ENCODE measurements around the gene SV2C. TPM values are rescaled to one million over a fixed set of nuclear protein-coding genes. Genes with fewer than 3 reads are reported as not detected.

SV2C gene
- total RNA-seq, 1 donor from 2014 or later: 0.33 TPM

- H3K36me3 Mint-ChIP-seq (ENCODE audit: low read depth): no peaks in the 10 kb centered on the region
- no peak overlapping the region for H3K27ac Mint-ChIP-seq (ENCODE audit: unreplicated experiment)
- H3K9me3 Mint-ChIP-seq: no peaks in the 10 kb centered on the region
Measured at GRCh38 chr5:76391014-76391413, 307.8 kb downstream of the SV2C start.

GRCh38 chr5:76393035-76393680 is 310.0 kb downstream of the SV2C start:
- no peaks in the 10 kb centered on the region for H3K36me3 Mint-ChIP-seq (ENCODE audit: low read depth)
- H3K4me3 Mint-ChIP-seq: no peak overlapping the region
- H3K9me3 Mint-ChIP-seq: no peaks in the 10 kb centered on the region
- peaks cover 30% of the 10 kb centered on the region for H3K4me1 Mint-ChIP-seq
- DNase-seq (ENCODE audit: low read depth, low spot score): no peak
- no peak for TF ChIP-seq CTCF (conservative IDR thresholded peaks at IDR 0.05)
- H3K27ac Mint-ChIP-seq (ENCODE audit: unreplicated experiment): no peak overlapping the region
- no peaks in the 10 kb centered on the region for H3K27me3 Mint-ChIP-seq (ENCODE audit: low read depth)

More at GRCh38 chr5:76391014-76391413, 307.8 kb downstream of the SV2C start:
- TF ChIP-seq CTCF (conservative IDR thresholded peaks at IDR 0.05): no peak
- H3K4me1 Mint-ChIP-seq: peaks cover 30% of the 10 kb centered on the region
- H3K4me3 Mint-ChIP-seq: no peak overlapping the region
- no peak for DNase-seq (ENCODE audit: low read depth, low spot score)
- H3K27me3 Mint-ChIP-seq (ENCODE audit: low read depth): no peaks in the 10 kb centered on the region

GRCh38 chr5:76397200-76397599 is 314.0 kb downstream of the SV2C start:
- no peak for DNase-seq (ENCODE audit: low read depth, low spot score)
- H3K27me3 Mint-ChIP-seq (ENCODE audit: low read depth): peaks cover 12% of the 10 kb centered on the region
- no peak overlapping the region for H3K4me3 Mint-ChIP-seq
- no peaks in the 10 kb centered on the region for H3K9me3 Mint-ChIP-seq
- H3K4me1 Mint-ChIP-seq: peaks cover 11% of the 10 kb centered on the region
- no peak overlapping the region for H3K27ac Mint-ChIP-seq (ENCODE audit: unreplicated experiment)
- no peaks in the 10 kb centered on the region for H3K36me3 Mint-ChIP-seq (ENCODE audit: low read depth)
- TF ChIP-seq CTCF (conservative IDR thresholded peaks at IDR 0.05): no peak

- H3K4me3 Mint-ChIP-seq: no peak overlapping the region
- no peak overlapping the region for H3K27ac Mint-ChIP-seq (ENCODE audit: unreplicated experiment)
- H3K36me3 Mint-ChIP-seq (ENCODE audit: low read depth): no peaks in the 10 kb centered on the region
- H3K9me3 Mint-ChIP-seq: no peaks in the 10 kb centered on the region
- peaks cover 19% of the 10 kb centered on the region for H3K27me3 Mint-ChIP-seq (ENCODE audit: low read depth)
- DNase-seq (ENCODE audit: low read depth, low spot score): no peak
- no peaks in the 10 kb centered on the region for H3K4me1 Mint-ChIP-seq
- no peak for TF ChIP-seq CTCF (conservative IDR thresholded peaks at IDR 0.05)
Measured at GRCh38 chr5:76399268-76399667, 316.1 kb downstream of the SV2C start.

GRCh38 chr5:76400466-76400865 is 317.3 kb downstream of the SV2C start:
- H3K27ac Mint-ChIP-seq (ENCODE audit: unreplicated experiment): no peak overlapping the region
- H3K27me3 Mint-ChIP-seq (ENCODE audit: low read depth): peaks cover 23% of the 10 kb centered on the region
- H3K36me3 Mint-ChIP-seq (ENCODE audit: low read depth): no peaks in the 10 kb centered on the region
- DNase-seq (ENCODE audit: low read depth, low spot score): no peak
- TF ChIP-seq CTCF (conservative IDR thresholded peaks at IDR 0.05): no peak
- no peaks in the 10 kb centered on the region for H3K9me3 Mint-ChIP-seq
- no peak overlapping the region for H3K4me3 Mint-ChIP-seq
- no peaks in the 10 kb centered on the region for H3K4me1 Mint-ChIP-seq
